IMR-90 (cell line): Measurements from ENCODE around the gene RUNX1. TPM values are rescaled to one million over a fixed set of nuclear protein-coding genes. Genes with fewer than 3 reads are reported as not detected.
A peak's percentile ranks its signal among the peaks of the same experiment; 100 is the strongest.

ENCODE experiments used
- ATAC-seq: fragments of 200-7000 bp; cut with Tn5 transposase; 2 replicates; pipeline ENCODE4 v1.9.1; 2020; ENCODE audit warnings: low read depth, mild to moderate bottlenecking, moderate library complexity
- Bru-seq: library from RNA; stranded (reverse); fragments of 400-500 nt; gene quantifications from one replicate; lab custom pipeline; 2021; lab: Mats Ljungman, UMichigan
- BruChase-seq, 2 experiments: library from RNA; stranded (reverse); fragments of 400-500 nt; gene quantifications; one replicate each; lab custom pipeline; 2021; lab: Mats Ljungman, UMichigan
- BruUV-seq: library from RNA; stranded (reverse); fragments of 400-500 nt; replicated peaks from 2 replicates; lab custom pipeline; 2021; lab: Mats Ljungman, UMichigan
- CTCF ChIA-PET: fragments of 300-600 bp; formaldehyde crosslinking; extraction: SDS; loops from one replicate; lab custom pipeline; 2021; ENCODE audit warnings: antibody characterized with exemption; lab: Yijun Ruan, JAX
- POLR2A ChIA-PET: fragments of 300-600 bp; sonication (Branson Sonifier 250); formaldehyde crosslinking; loops from one replicate; lab custom pipeline; 2022; ENCODE audit warnings: antibody characterized with exemption; ENCODE audit not compliant: unreplicated experiment; lab: Charles Lee
- DNase-seq: peaks from one replicate; pipeline ENCODE4 v3.0.0; 2013
- H2AFZ ChIP-seq: replicated peaks from 2 replicates; pipeline ENCODE3; 2013; ENCODE audit warnings: low read length, mild to moderate bottlenecking; ENCODE audit not compliant: poor library complexity
- H2AK5ac ChIP-seq: 2 replicates; pipeline ENCODE4 v1.6.1; 2013; ENCODE audit warnings: low read depth, low read length, inconsistent platforms
- H2AK9ac ChIP-seq: replicated peaks from 2 replicates; pipeline ENCODE3; 2013; ENCODE audit warnings: mild to moderate bottlenecking, low read depth, low read length, moderate library complexity; ENCODE audit not compliant: poor library complexity
- H2BK120ac ChIP-seq: 2 replicates; pipeline ENCODE4 v1.6.1; 2013; ENCODE audit warnings: low read depth, low read length, inconsistent platforms
- H2BK15ac ChIP-seq: 3 replicates; pipeline ENCODE4 v1.6.1; 2013; ENCODE audit warnings: low read depth, low read length, inconsistent platforms
- H2BK20ac ChIP-seq: 2 replicates; pipeline ENCODE4 v1.6.1; 2013; ENCODE audit warnings: low read depth, mild to moderate bottlenecking, inconsistent platforms, low read length, moderate library complexity
- H2BK5ac ChIP-seq: 2 replicates; pipeline ENCODE4 v1.6.1; 2013; ENCODE audit warnings: mild to moderate bottlenecking, low read depth, low read length, inconsistent platforms; ENCODE audit not compliant: poor library complexity, severe bottlenecking
- H3K14ac ChIP-seq: replicated peaks from 2 replicates; pipeline ENCODE4 v1.6.1; 2013; ENCODE audit warnings: low read depth, low read length, inconsistent platforms
- H3K18ac ChIP-seq: 2 replicates; pipeline ENCODE4 v1.6.1; 2013; ENCODE audit warnings: low read depth, low read length, control low read depth
- H3K23ac ChIP-seq: 2 replicates; pipeline ENCODE4 v1.6.1; 2013; ENCODE audit warnings: low read depth, low read length, inconsistent platforms
- H3K27ac ChIP-seq: 2 replicates; pipeline ENCODE4 v1.5.1; 2013; ENCODE audit warnings: mild to moderate bottlenecking, control low read depth, low read length; ENCODE audit not compliant: insufficient read depth
- H3K27me3 ChIP-seq: 2 replicates; pipeline ENCODE4 v1.6.1; 2013; ENCODE audit warnings: low read length; ENCODE audit not compliant: control insufficient read depth, insufficient read depth
- H3K36me3 ChIP-seq: 2 replicates; pipeline ENCODE4 v1.6.1; 2013; ENCODE audit warnings: low read length, mixed read lengths; ENCODE audit not compliant: control insufficient read depth, insufficient read depth
- H3K4ac ChIP-seq: 2 replicates; pipeline ENCODE4 v1.6.1; 2013; ENCODE audit warnings: low read depth, low read length, inconsistent platforms
- H3K4me1 ChIP-seq: 2 replicates; pipeline ENCODE4 v1.6.1; 2013; ENCODE audit warnings: low read length, mixed read lengths; ENCODE audit not compliant: control insufficient read depth, insufficient read depth
- H3K4me2 ChIP-seq: 2 replicates; pipeline ENCODE4 v1.6.1; 2013; ENCODE audit warnings: low read depth, mild to moderate bottlenecking, control low read depth, low read length, moderate library complexity
- H3K4me3 ChIP-seq: 2 replicates; pipeline ENCODE4 v1.5.1; 2013; ENCODE audit warnings: low read depth, mild to moderate bottlenecking, control low read depth, low read length, moderate library complexity; ENCODE audit not compliant: insufficient read depth
- H3K56ac ChIP-seq: 2 replicates; pipeline ENCODE4 v1.6.1; 2013; ENCODE audit warnings: low read length, inconsistent platforms; ENCODE audit not compliant: insufficient read depth; ENCODE audit errors: extremely low read depth
- H3K79me1 ChIP-seq, 2 experiments: 2 replicates each; pipeline ENCODE4 v1.6.1; 2013; ENCODE audit warnings: low read length in 2 of 2, inconsistent platforms in 1 of 2, low read depth in 1 of 2
- H3K9ac ChIP-seq: 2 replicates; pipeline ENCODE4 v1.6.1; 2013; ENCODE audit warnings: low read depth, low read length, control low read depth
- H3K9me1 ChIP-seq: 2 replicates; pipeline ENCODE4 v1.6.1; 2013; ENCODE audit warnings: low read length, inconsistent platforms; ENCODE audit not compliant: insufficient read depth
- H3K9me3 ChIP-seq: 2 replicates; pipeline ENCODE4 v1.6.1; 2013; ENCODE audit warnings: low read length; ENCODE audit not compliant: control insufficient read depth, insufficient read depth
- H4K20me1 ChIP-seq: 2 replicates; pipeline ENCODE4 v1.6.1; 2013; ENCODE audit warnings: low read length, inconsistent platforms; ENCODE audit not compliant: insufficient read depth
- H4K5ac ChIP-seq: 2 replicates; pipeline ENCODE4 v1.6.1; 2013; ENCODE audit warnings: mild to moderate bottlenecking, low read depth, low read length, control low read depth
- H4K8ac ChIP-seq, 2 experiments: 2 replicates each; pipeline ENCODE4 v1.6.1; 2013; ENCODE audit warnings: low read depth in 2 of 2, low read length in 2 of 2, control low read depth in 1 of 2, inconsistent platforms in 1 of 2
- H4K91ac ChIP-seq: 2 replicates; pipeline ENCODE4 v1.6.1; 2013; ENCODE audit warnings: low read depth, low read length, inconsistent platforms; ENCODE audit not compliant: insufficient read depth
- WGBS, 2 experiments: methylation state at CpG; one replicate each; pipeline versions ENCODE4 v1.1.5 to v1.1.7; 2013; ENCODE audit warnings: missing lambda C conversion rate in 2 of 2; ENCODE audit not compliant: insufficient read length in 1 of 2; ENCODE audit errors: extremely low coverage in 2 of 2; 5-methylcytosine and 5-hydroxymethylcytosine counted together
- dilution Hi-C: fragments of 300-500 bp; cut with HindIII; formaldehyde crosslinking; loops from one replicate; pipeline ENCODE4 v1.14.3; 2018; ENCODE audit warnings: low sequenced_read_pairs; ENCODE audit not compliant: unreplicated experiment
- in situ Hi-C: fragments of 300-500 bp; cut with MboI; formaldehyde crosslinking; loops from 3 replicates; pipeline ENCODE4 v1.14.3; 2019; ENCODE audit warnings: low sequenced_read_pairs, inconsistent platforms, mixed read lengths
- intact Hi-C: fragments of 100-400 bp; cut with micrococcal nuclease; formaldehyde crosslinking; loops from 2 replicates; pipeline ENCODE4 v1.10.0; 2022
- long read RNA-seq: library from polyadenylated mRNA; unstranded; transcript quantifications from one replicate; pipeline ENCODE4 v2.0.0, GENCODE V29; 2021; ENCODE audit not compliant: unreplicated experiment
- polyA plus RNA-seq, 3 experiments: library from polyadenylated mRNA; depleted of rRNA; stranded (reverse); fragments of >200 nt; gene quantifications; 2 replicates each; pipeline ENCODE4 v1.2.3, GENCODE V29; 2012; ENCODE audit warnings: low replicate concordance in 1 of 3
- total RNA-seq: library from RNA; depleted of rRNA; stranded (reverse); fragments of >200 nt; gene quantifications from 2 replicates; pipeline ENCODE4 v1.2.3, GENCODE V29; 2012; rRNA removed
- TF ChIP-seq, protein P1 (sequence below): fragments of 150-350 bp; IDR thresholded peaks from 2 replicates; pipeline ENCODE4 v1.6.1; 2016; ENCODE audit warnings: low read depth, mild to moderate bottlenecking, low read length, moderate library complexity, borderline replicate concordance
- TF ChIP-seq, protein P2 (sequence below): fragments of 150-350 bp; IDR thresholded peaks from 2 replicates; pipeline ENCODE4 v1.6.1; 2017; ENCODE audit warnings: mild to moderate bottlenecking, antibody characterized with exemption, low read length, low read depth

The RUNX1 gene
- total RNA-seq (16.7 and 56.5 TPM in 2 replicates), polyA plus RNA-seq (2012; rRNA removed) (34.5 and 45.0 TPM in 2 replicates), Bru-seq, nascent RNA (percentile 93 among the genes with signal in this experiment), BruChase-seq, experiment 1, labeled RNA remaining after a 6-hour chase (percentile 75 among the genes with signal in this experiment), BruChase-seq, experiment 2, labeled RNA remaining after a 2-hour chase (percentile 82 among the genes with signal in this experiment)
- polyA plus RNA-seq (2012; cell fraction: cytosol; rRNA removed): 33.2 and 58.6 TPM in 2 replicates
- polyA plus RNA-seq (2012; cell fraction: nucleus; rRNA removed; ENCODE audit: low replicate concordance): 85.5 and 137 TPM in 2 replicates
- long read RNA-seq, partial matches to known transcripts: 1 of 15 reads
- long read RNA-seq, other reads (novel, unspliced or antisense): 14 of 15 reads

DNA sequence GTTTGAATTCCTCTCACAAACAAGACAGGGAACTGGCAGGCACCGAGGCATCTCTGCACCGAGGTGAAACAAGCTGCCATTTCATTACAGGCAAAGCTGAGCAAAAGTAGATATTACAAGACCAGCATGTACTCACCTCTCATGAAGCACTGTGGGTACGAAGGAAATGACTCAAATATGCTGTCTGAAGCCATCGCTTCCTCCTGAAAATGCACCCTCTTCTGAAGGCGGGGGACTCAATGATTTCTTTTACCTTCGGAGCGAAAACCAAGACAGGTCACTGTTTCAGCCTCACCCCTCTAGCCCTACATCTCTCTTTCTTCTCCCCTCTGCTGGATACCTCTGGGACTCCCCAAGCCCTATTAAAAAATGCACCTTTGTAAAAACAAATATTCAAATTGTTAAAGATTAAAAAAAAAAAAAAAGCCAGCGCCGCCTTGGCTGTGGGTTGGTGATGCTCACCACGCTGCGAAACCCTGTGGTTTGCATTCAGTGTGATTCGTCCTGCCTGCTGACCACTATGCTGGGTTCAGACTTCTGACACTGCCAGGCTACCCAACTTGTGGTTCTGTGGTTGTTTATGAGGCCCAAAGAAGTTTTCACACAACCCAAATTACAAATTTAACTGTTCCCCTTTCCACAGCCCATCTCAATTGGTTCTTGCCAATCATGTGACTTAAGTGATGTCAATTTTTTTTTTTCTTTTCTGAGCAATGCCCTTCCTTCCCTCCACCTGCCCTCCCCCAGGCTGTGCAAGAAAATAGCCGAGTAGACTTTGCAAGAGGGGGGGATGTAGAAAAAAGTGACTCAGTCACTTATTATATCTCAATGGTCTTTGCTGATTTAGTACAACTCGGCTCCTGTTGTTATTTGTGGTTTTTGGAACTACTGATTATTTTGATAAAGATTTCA is at the start of gene RUNX1:
Gene RUNX1 (minus strand): TSS at position 597 of the 912 bp plus-strand sequence.
- Histone ChIP-seq H3K14ac (peak within 1 kb of the TSS; percentile 78), H3K4me3 (no peak within 1 kb of the TSS), H2AFZ (peak within 1 kb of the TSS; percentile 59), H3K9ac (peak within 1 kb of the TSS; percentile 5), H4K8ac (peak within 1 kb of the TSS; percentile 48 to 87; a peak in 3 of 4 replicates), H3K9me3 (no peaks in the 10 kb centered on the region), H3K9me1 (peaks cover 18% of the 10 kb centered on the region), H3K27me3 (no peaks in the 10 kb centered on the region), H3K18ac (peak within 1 kb of the TSS; percentile 38), H2AK5ac (peak within 1 kb of the TSS; percentile 92), H2BK120ac (peak within 1 kb of the TSS; percentile 95), H4K91ac (peak within 1 kb of the TSS; percentile 80), H3K79me1 (peaks cover 0 to 36% of the 10 kb centered on the region in 2 experiments; a peak in 2 of 4 replicates), H4K20me1 (no peaks in the 10 kb centered on the region), H2BK15ac (peak within 1 kb of the TSS; percentile 79; the same call in 2 of the 3 replicates), H4K5ac (peak within 1 kb of the TSS; percentile 65), H3K56ac (peak within 1 kb of the TSS; percentile 80), H3K36me3 (no peaks in the 10 kb centered on the region), H3K23ac (peak within 1 kb of the TSS; percentile 90), H3K4ac (peak within 1 kb of the TSS; percentile 91), H3K4me2 (peak within 1 kb of the TSS; percentile 71), H2BK5ac (peak within 1 kb of the TSS; percentile 93), H2BK20ac (peak within 1 kb of the TSS; percentile 93), H3K27ac (peak within 1 kb of the TSS; percentile 96), H3K4me1 (peaks cover 31% of the 10 kb centered on the region), H2AK9ac (peak within 1 kb of the TSS; percentile 13)
- ChIA-PET POLR2A (no interaction called here), CTCF (interaction anchor here (0.6 to 1.0 kb wide), 3 partner anchors 67 to 154 kb away, joined by 3 to 4 read pairs (median 4); no protein-coding TSS in a partner anchor)
- no peak for ATAC-seq
- DNase-seq: peak; percentile 56
- WGBS, 2 experiments: 20% methylated on average over 1 of the region's 14 CpGs; no CpG with 5 or more reads in 1 of the 2 experiments
- intact Hi-C loops (loop anchor here (10.0 kb wide), 3 partner anchors 304 to 566 kb away; no protein-coding TSS in a partner anchor), dilution Hi-C loops (no loop called here), in situ Hi-C loops (loop anchor here (10.0 kb wide), 1 partner anchor 134 kb away; no protein-coding TSS in a partner anchor)
- no TSS peak for BruUV-seq
- TF ChIP-seq, protein P1, sequence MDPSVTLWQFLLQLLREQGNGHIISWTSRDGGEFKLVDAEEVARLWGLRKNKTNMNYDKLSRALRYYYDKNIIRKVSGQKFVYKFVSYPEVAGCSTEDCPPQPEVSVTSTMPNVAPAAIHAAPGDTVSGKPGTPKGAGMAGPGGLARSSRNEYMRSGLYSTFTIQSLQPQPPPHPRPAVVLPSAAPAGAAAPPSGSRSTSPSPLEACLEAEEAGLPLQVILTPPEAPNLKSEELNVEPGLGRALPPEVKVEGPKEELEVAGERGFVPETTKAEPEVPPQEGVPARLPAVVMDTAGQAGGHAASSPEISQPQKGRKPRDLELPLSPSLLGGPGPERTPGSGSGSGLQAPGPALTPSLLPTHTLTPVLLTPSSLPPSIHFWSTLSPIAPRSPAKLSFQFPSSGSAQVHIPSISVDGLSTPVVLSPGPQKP: no peak
- TF ChIP-seq, protein P2, sequence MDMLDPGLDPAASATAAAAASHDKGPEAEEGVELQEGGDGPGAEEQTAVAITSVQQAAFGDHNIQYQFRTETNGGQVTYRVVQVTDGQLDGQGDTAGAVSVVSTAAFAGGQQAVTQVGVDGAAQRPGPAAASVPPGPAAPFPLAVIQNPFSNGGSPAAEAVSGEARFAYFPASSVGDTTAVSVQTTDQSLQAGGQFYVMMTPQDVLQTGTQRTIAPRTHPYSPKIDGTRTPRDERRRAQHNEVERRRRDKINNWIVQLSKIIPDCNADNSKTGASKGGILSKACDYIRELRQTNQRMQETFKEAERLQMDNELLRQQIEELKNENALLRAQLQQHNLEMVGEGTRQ: peak; percentile 61; the same call in 1 of the 2 replicates
